Fibroblast of lung (primary cell): Measurements from ENCODE around the gene DCP1A. TPM values are rescaled to one million over a fixed set of nuclear protein-coding genes. Genes with fewer than 3 reads are reported as not detected.

ENCODE experiments used
- DNase-seq, 2 donors: peaks; one replicate each; pipeline versions ENCODE4 v3.0.0 to v3.0.0-alpha.2; 2010; ENCODE audit warnings: low read depth in 2 of 2
- H2AFZ ChIP-seq: 2 replicates; pipeline ENCODE4 v1.5.1; 2012; ENCODE audit warnings: low read length, control low read depth, inconsistent platforms
- H3K27ac ChIP-seq: 2 replicates; pipeline ENCODE4 v1.5.1; 2011; ENCODE audit warnings: low read length, control low read depth; ENCODE audit not compliant: insufficient read depth
- H3K27me3 ChIP-seq: 2 replicates; pipeline ENCODE4 v1.5.1; 2011; ENCODE audit warnings: mild to moderate bottlenecking, low read length; ENCODE audit not compliant: control insufficient read depth, insufficient read depth
- H3K36me3 ChIP-seq: 2 replicates; pipeline ENCODE4 v1.5.1; 2011; ENCODE audit warnings: low read length; ENCODE audit not compliant: control insufficient read depth, insufficient read depth
- H3K4me1 ChIP-seq: 2 replicates; pipeline ENCODE4 v1.5.1; 2011; ENCODE audit warnings: low read length; ENCODE audit not compliant: control insufficient read depth, insufficient read depth; ENCODE audit errors: extremely low read depth
- H3K4me2 ChIP-seq: 2 replicates; pipeline ENCODE4 v1.5.1; 2011; ENCODE audit warnings: low read length, control low read depth; ENCODE audit not compliant: insufficient read depth; ENCODE audit errors: extremely low read depth
- H3K4me3 ChIP-seq, 4 experiments: fragments of 200-600 bp in 1 of 4; sonication (generic) in 1 of 4; replicated peaks in 1 of 4; 2 replicates each; pipeline ENCODE4 v1.5.1; 2011 to 2016; ENCODE audit warnings: low read length in 4 of 4, low read depth in 3 of 4, mild to moderate bottlenecking in 3 of 4, control low read depth in 2 of 4, inconsistent platforms in 1 of 4, mixed read lengths in 1 of 4; ENCODE audit not compliant: insufficient read depth in 1 of 4; ENCODE audit errors: control extremely low read depth in 1 of 4
- H3K79me2 ChIP-seq: 2 replicates; pipeline ENCODE4 v1.5.1; 2012; ENCODE audit warnings: mild to moderate bottlenecking, low read length, inconsistent platforms; ENCODE audit not compliant: control insufficient read depth, insufficient read depth
- H3K9ac ChIP-seq: 2 replicates; pipeline ENCODE4 v1.5.1; 2011; ENCODE audit warnings: mild to moderate bottlenecking, low read length, control low read depth; ENCODE audit not compliant: insufficient read depth
- H3K9me3 ChIP-seq: 2 replicates; pipeline ENCODE4 v1.5.1; 2012; ENCODE audit warnings: low read depth, low read length; ENCODE audit not compliant: control insufficient read depth, insufficient read depth
- H4K20me1 ChIP-seq: 2 replicates; pipeline ENCODE4 v1.5.1; 2011; ENCODE audit warnings: low read length; ENCODE audit not compliant: control insufficient read depth, insufficient read depth; ENCODE audit errors: extremely low read depth
- CTCF ChIP-seq, 2 donors: IDR thresholded peaks in 1 of 2; conservative IDR thresholded peaks in 1 of 2; 1 replicate in 1 of 2; 2 replicates in 1 of 2; pipeline ENCODE4 v1.5.1; 2011 to 2012; ENCODE audit warnings: low read length in 2 of 2, control low read depth in 1 of 2, inconsistent platforms in 1 of 2, low read depth in 1 of 2, mild to moderate bottlenecking in 1 of 2
- EZH2 ChIP-seq: IDR thresholded peaks from 2 replicates; pipeline ENCODE4 v1.5.1; 2012; ENCODE audit warnings: low read length, control low read depth, mild to moderate bottlenecking; ENCODE audit errors: missing control alignments
- polyA plus RNA-seq, 2 donors: library from polyadenylated mRNA; depleted of rRNA in 1 of 2; stranded (reverse) in 1 of 2; unstranded in 1 of 2; fragments of >200 nt; gene quantifications; 2 replicates each; pipeline ENCODE4 v1.2.1, GENCODE V29; 2011 to 2012; ENCODE audit warnings: missing spikeins in 1 of 2
- total RNA-seq: library from RNA; depleted of rRNA; stranded (reverse); fragments of >200 nt; gene quantifications from 2 replicates; pipeline ENCODE4 v1.2.1, GENCODE V29; 2014

DCP1A gene
- total and polyA plus RNA-seq, 2 donors (not counting 1 experiment from before 2014, with no cell fraction given) = 17.2 to 24.2 TPM

GRCh38 chr3:53260286-53260785 is 87.0 kb downstream of the DCP1A start:
- Histone ChIP-seq H3K4me2 (no peak overlapping the region), H3K9me3 (no peaks in the 10 kb centered on the region), H3K4me3 (no peak overlapping the region), H3K4me1 (peaks cover 6% of the 10 kb centered on the region), H3K36me3 (no peaks in the 10 kb centered on the region), H2AFZ (no peak overlapping the region), H3K27ac (no peak overlapping the region), H3K27me3 (no peaks in the 10 kb centered on the region), H4K20me1 (no peaks in the 10 kb centered on the region), H3K79me2 (peaks cover 5% of the 10 kb centered on the region), H3K9ac (no peak overlapping the region)
- TF ChIP-seq EZH2 (no peak), CTCF (conservative IDR thresholded peaks at IDR 0.05 in 1 of 2, IDR thresholded peaks at IDR 0.05 in 1 of 2; ENCODE audit: low read depth in 1 of 2, low read length in 2 of 2) (no peak)
- no peak for DNase-seq

GRCh38 chr3:53259427-53260259 is 87.7 kb downstream of the DCP1A start:
- Histone ChIP-seq H3K79me2 (peaks cover 12% of the 10 kb centered on the region), H3K4me2 (no peak overlapping the region), H2AFZ (no peak overlapping the region), H3K27ac (no peak overlapping the region), H3K27me3 (no peaks in the 10 kb centered on the region), H3K4me3 (no peak overlapping the region), H3K9me3 (no peaks in the 10 kb centered on the region), H3K9ac (no peak overlapping the region), H3K36me3 (no peaks in the 10 kb centered on the region), H3K4me1 (peaks cover 6% of the 10 kb centered on the region), H4K20me1 (peaks cover under 1% of the 10 kb centered on the region)
- DNase-seq = peak in 1 of 2 donors; percentile 42
- TF ChIP-seq CTCF (conservative IDR thresholded peaks at IDR 0.05 in 1 of 2, IDR thresholded peaks at IDR 0.05 in 1 of 2; ENCODE audit: low read depth in 1 of 2, low read length in 2 of 2) = no peak
- no peak for TF ChIP-seq EZH2

- Histone ChIP-seq H3K36me3 (no peaks in the 10 kb centered on the region), H3K4me2 (no peak overlapping the region), H3K4me1 (peaks cover 6% of the 10 kb centered on the region), H3K4me3 (no peak overlapping the region), H3K9ac (no peak overlapping the region), H3K27me3 (no peaks in the 10 kb centered on the region), H3K27ac (no peak overlapping the region), H3K9me3 (no peaks in the 10 kb centered on the region), H2AFZ (no peak overlapping the region), H4K20me1 (peaks cover 6% of the 10 kb centered on the region), H3K79me2 (peaks cover 20% of the 10 kb centered on the region)
- DNase-seq = no peak
- TF ChIP-seq EZH2 = no peak
- no peak for TF ChIP-seq CTCF (conservative IDR thresholded peaks at IDR 0.05 in 1 of 2, IDR thresholded peaks at IDR 0.05 in 1 of 2; ENCODE audit: low read depth in 1 of 2, low read length in 2 of 2)
Measured at GRCh38 chr3:53258600-53259426, 88.5 kb downstream of the DCP1A start.
